A673 (cell line): ENCODE data around the gene CEACAM1. TPM values are rescaled to one million over a fixed set of nuclear protein-coding genes. Genes with fewer than 3 reads are reported as not detected.
A peak's percentile ranks its signal among the peaks of the same experiment; 100 is the strongest.
"Not testable (repeated sequence)": the region's sequence is repeated elsewhere in the genome, so short reads cannot be mapped to it uniquely, and the experiment has no call there.

Experiments used
- BruUV-seq: library from RNA; stranded (reverse); fragments of 400-500 nt; replicated peaks from 2 replicates; lab custom pipeline; 2021; lab: Mats Ljungman, UMichigan
- CTCF ChIA-PET: fragments of 300-600 bp; sonication (Branson Sonifier 250); formaldehyde crosslinking; loops from one replicate; lab custom pipeline; 2022; ENCODE audit warnings: antibody characterized with exemption; lab: Charles Lee
- POLR2A ChIA-PET: fragments of 300-600 bp; sonication (Branson Sonifier 250); formaldehyde crosslinking; loops from one replicate; lab custom pipeline; 2022; ENCODE audit warnings: antibody characterized with exemption; ENCODE audit not compliant: low non-redundant PET; lab: Charles Lee
- DNase-seq: peaks from one replicate; pipeline ENCODE4 v3.0.0-alpha.2; 2015; ENCODE audit warnings: low spot score
- H3K27ac ChIP-seq: fragments of 200-600 bp; sonication (generic); 2 replicates; pipeline ENCODE4 v1.5.1; 2016; ENCODE audit warnings: mixed run types, low read depth, mild to moderate bottlenecking, mixed read lengths, antibody characterized with exemption, low read length; ENCODE audit not compliant: poor library complexity, severe bottlenecking
- H3K27me3 ChIP-seq: fragments of 200-600 bp; sonication (generic); replicated peaks from 2 replicates; pipeline ENCODE4 v1.6.1; 2017; ENCODE audit warnings: mixed run types, low read depth, mild to moderate bottlenecking, mixed read lengths, antibody characterized with exemption, low read length; ENCODE audit not compliant: insufficient read depth, poor library complexity
- H3K36me3 ChIP-seq: fragments of 200-600 bp; sonication (generic); 2 replicates; pipeline ENCODE4 v1.6.1; 2016; ENCODE audit warnings: mixed run types, mild to moderate bottlenecking, mixed read lengths, antibody characterized with exemption, low read length; ENCODE audit not compliant: insufficient read depth, poor library complexity, severe bottlenecking
- H3K4me1 ChIP-seq: fragments of 200-600 bp; sonication (generic); 2 replicates; pipeline ENCODE4 v1.6.1; 2017; ENCODE audit warnings: mixed run types, mild to moderate bottlenecking, mixed read lengths, antibody characterized with exemption, low read length; ENCODE audit not compliant: insufficient read depth, poor library complexity, severe bottlenecking
- H3K4me3 ChIP-seq: fragments of 200-600 bp; sonication (generic); 2 replicates; pipeline ENCODE4 v1.5.1; 2016; ENCODE audit warnings: low read depth, mixed run types, mild to moderate bottlenecking, mixed read lengths, low read length; ENCODE audit not compliant: poor library complexity, severe bottlenecking
- H3K9me3 ChIP-seq: fragments of 200-600 bp; sonication (generic); 2 replicates; pipeline ENCODE4 v1.6.1; 2016; ENCODE audit warnings: mixed run types, low read depth, mild to moderate bottlenecking, mixed read lengths, antibody characterized with exemption, low read length; ENCODE audit not compliant: poor library complexity, severe bottlenecking
- EZH2 ChIP-seq: fragments of 200-600 bp; sonication (generic); IDR thresholded peaks from 2 replicates; pipeline ENCODE4 v1.6.1; 2017; ENCODE audit warnings: borderline replicate concordance, low read depth, mild to moderate bottlenecking, mixed read lengths, antibody characterized with exemption, low read length; ENCODE audit not compliant: poor library complexity, severe bottlenecking
- intact Hi-C: fragments of 100-400 bp; cut with micrococcal nuclease; formaldehyde crosslinking; loops from one replicate; pipeline ENCODE4 v1.10.0; 2022; ENCODE audit not compliant: unreplicated experiment
- total RNA-seq: library from RNA; stranded (reverse); gene quantifications from 2 replicates; pipeline ENCODE4 v1.2.3, GENCODE V29; 2021
- TF ChIP-seq, protein P1 (sequence below): fragments of 300-800, 200-600 bp; sonication (generic); conservative IDR thresholded peaks from 2 replicates; pipeline ENCODE4 v1.5.1; 2017; ENCODE audit warnings: low read depth, mild to moderate bottlenecking, antibody characterized with exemption, low read length, moderate library complexity, mixed read lengths

CEACAM1 gene
- total RNA-seq, 1 experiment from 2014 or later, result 0.64 TPM

DNA sequence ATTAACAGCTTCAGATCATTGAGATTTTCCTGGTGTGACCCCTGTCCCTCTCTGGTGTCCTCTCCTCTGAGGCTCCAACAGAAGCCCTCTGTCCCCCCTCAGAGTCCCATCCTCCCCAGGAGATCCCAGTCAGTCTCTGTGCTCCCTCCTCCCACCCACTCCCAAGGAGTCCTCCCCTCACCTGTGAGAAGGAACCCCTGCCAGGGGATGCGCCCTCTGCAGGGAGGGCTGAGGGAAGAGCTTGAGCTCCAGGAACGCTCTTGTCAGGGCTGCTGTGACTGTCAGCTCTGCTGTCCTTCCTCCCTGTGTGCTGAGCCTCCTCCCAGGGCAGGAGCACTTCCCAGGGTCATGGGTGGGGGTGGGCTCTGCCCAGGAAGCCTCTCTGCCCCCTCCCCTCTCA, 33.2 kb upstream of the CEACAM1 start:
- Histone ChIP-seq H3K27me3 (peaks cover 4% of the 10 kb centered on the region), H3K27ac (no peak overlapping the region), H3K4me1 (no peaks in the 10 kb centered on the region), H3K4me3 (no peak overlapping the region), H3K9me3 (no peaks in the 10 kb centered on the region), H3K36me3 (no peaks in the 10 kb centered on the region)
- BruUV-seq, result no TSS peak
- intact Hi-C loops, result loop anchor here (5.0 kb wide), 1 partner anchor 36 kb away; no protein-coding TSS in a partner anchor
- ChIA-PET CTCF (no interaction called here), POLR2A (no interaction called here)
- no peak for DNase-seq
- TF ChIP-seq, protein P1, sequence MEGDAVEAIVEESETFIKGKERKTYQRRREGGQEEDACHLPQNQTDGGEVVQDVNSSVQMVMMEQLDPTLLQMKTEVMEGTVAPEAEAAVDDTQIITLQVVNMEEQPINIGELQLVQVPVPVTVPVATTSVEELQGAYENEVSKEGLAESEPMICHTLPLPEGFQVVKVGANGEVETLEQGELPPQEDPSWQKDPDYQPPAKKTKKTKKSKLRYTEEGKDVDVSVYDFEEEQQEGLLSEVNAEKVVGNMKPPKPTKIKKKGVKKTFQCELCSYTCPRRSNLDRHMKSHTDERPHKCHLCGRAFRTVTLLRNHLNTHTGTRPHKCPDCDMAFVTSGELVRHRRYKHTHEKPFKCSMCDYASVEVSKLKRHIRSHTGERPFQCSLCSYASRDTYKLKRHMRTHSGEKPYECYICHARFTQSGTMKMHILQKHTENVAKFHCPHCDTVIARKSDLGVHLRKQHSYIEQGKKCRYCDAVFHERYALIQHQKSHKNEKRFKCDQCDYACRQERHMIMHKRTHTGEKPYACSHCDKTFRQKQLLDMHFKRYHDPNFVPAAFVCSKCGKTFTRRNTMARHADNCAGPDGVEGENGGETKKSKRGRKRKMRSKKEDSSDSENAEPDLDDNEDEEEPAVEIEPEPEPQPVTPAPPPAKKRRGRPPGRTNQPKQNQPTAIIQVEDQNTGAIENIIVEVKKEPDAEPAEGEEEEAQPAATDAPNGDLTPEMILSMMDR, result 0 out of 2 replicates have a peak, but pooled peaks have one; percentile 20
- no peak for TF ChIP-seq EZH2

DNA sequence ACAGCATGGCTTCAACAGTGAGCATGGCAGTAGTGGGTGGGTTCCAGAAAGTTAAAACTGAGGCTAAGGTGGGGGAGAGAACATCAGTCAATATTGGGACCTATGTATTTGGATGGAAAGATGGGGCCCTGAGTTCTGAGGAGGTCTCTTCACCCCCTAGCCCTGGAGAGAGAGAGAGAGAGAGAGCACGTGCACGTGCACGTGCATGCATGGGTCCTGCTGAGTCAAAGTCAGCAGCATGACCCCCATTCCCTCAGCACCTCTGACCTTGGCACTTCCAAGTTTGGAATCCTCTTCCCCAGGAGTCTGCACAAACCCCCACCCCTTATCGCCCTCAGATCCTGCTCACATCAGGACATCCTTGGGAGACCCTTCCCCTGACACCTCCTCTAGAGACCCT, 32.5 kb upstream of the CEACAM1 start:
- H3K4me1 ChIP-seq, result no peaks in the 10 kb centered on the region
- intact Hi-C loops, result loop anchor here (5.0 kb wide), 1 partner anchor 37 kb away; no protein-coding TSS in a partner anchor
- no peak overlapping the region for H3K27ac ChIP-seq
- H3K36me3 ChIP-seq, result no peaks in the 10 kb centered on the region
- CTCF ChIA-PET, result no interaction called here
- peaks cover 4% of the 10 kb centered on the region for H3K27me3 ChIP-seq
- DNase-seq, result no peak
- POLR2A ChIA-PET, result no interaction called here
- no peak overlapping the region for H3K4me3 ChIP-seq
- no TSS peak for BruUV-seq
- H3K9me3 ChIP-seq, result no peaks in the 10 kb centered on the region
- TF ChIP-seq EZH2, result no peak
- TF ChIP-seq, protein P1, result no peak

DNA sequence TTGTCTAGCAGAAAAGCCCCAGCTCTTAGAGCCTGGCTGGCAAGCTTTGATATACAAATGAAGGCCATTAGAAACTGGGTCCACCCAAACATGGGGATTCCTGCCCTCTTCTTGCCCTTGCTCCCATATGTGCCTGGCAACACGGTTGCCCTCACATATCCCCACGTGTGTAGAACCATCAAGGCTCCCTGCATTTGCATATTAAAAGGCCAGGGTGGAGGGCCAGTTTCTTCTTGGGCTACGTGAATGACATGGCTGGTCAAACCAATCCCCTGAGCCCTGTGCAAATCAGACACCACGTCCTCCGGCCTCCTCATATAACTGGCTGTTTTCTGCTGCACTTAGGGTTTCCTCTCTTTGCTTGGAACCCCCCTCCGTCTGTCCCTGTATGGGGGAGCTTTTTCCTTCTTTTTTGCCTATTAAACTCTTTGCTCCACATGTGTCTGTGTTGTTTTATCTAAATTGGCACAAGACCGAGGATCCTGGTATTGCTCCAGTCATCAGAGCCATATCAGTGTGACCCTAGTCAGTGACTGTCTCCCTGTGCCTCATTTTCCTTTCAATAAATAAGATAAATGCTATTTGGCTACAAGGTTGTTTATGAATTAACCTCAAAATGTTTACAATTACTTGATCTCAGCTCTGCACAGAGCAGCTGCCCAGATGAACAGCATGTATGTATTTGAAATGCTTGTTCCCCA, 30.3 kb upstream of the CEACAM1 start:
- TF ChIP-seq EZH2, result no peak
- TF ChIP-seq, protein P1, result no peak
- CTCF ChIA-PET, result no interaction called here
- Histone ChIP-seq H3K27ac (no peak overlapping the region), H3K4me3 (no peak overlapping the region), H3K9me3 (no peaks in the 10 kb centered on the region), H3K4me1 (no peaks in the 10 kb centered on the region), H3K27me3 (peaks cover 4% of the 10 kb centered on the region), H3K36me3 (no peaks in the 10 kb centered on the region)
- intact Hi-C loops, result no loop called here
- POLR2A ChIA-PET, result no interaction called here
- no peak for DNase-seq
- BruUV-seq, result no TSS peak

DNA sequence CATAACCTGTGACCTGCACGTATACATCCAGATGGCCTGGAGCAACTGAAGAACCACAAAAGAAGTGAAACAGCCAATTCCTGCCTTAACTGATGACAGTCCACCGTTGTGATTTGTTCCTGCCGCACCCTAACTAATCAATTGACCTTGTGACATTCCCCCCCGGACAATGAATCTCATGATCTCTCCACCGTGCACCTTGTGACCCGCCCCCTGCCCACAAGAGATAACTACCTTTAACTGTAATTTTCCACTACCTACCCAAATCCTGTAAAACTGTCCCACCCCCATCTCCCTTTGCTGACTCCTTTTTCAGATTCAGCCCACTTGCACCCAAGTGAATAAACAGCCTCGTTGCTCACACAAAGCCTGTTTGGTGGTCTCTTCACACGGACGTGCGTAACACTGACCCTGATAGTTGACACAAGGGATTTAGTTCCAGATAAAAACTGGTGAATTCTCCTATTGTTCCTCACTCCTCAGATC, 29.1 kb upstream of the CEACAM1 start:
- BruUV-seq, H3K4me3 ChIP-seq, H3K4me1 ChIP-seq, CTCF ChIA-PET, POLR2A ChIA-PET, H3K36me3 ChIP-seq, H3K9me3 ChIP-seq, H3K27ac ChIP-seq, intact Hi-C loops, DNase-seq, H3K27me3 ChIP-seq: not testable (repeated sequence)
